SK-N-SH treated with all-trans-retinoic acid at 6 μM for 48 hours (cell line): ENCODE measurements around the gene SLC28A1.

Source experiments
- ATAC-seq: fragments of 200-7000 bp; cut with Tn5 transposase; 3 replicates; pipeline ENCODE4 v1.9.1; 2020; ENCODE audit warnings: mild to moderate bottlenecking, moderate library complexity
- ARNTL ChIP-seq: fragments of 450-650 bp; formaldehyde crosslinking; IDR thresholded peaks from 2 replicates; pipeline ENCODE4 v1.5.0; 2020; ENCODE audit warnings: low read depth, mild to moderate bottlenecking, moderate library complexity, borderline replicate concordance
- BACH2 ChIP-seq: fragments of 250-450 bp; sonication (Bioruptor Pico); IDR thresholded peaks from 2 replicates; pipeline ENCODE4 v1.9.0; 2021; ENCODE audit warnings: mild to moderate bottlenecking, borderline replicate concordance
- CREB5 ChIP-seq: fragments of 250-450 bp; sonication (Bioruptor Pico); IDR thresholded peaks from 2 replicates; pipeline ENCODE4 v1.5.1; 2020; ENCODE audit warnings: low read depth, mild to moderate bottlenecking, moderate library complexity
- CSDC2 ChIP-seq: fragments of 250-450 bp; sonication (Bioruptor Pico); IDR thresholded peaks from 2 replicates; pipeline ENCODE4 v1.5.0; 2020; ENCODE audit warnings: mild to moderate bottlenecking, moderate library complexity
- CSRNP3 ChIP-seq: fragments of 250-450 bp; sonication (Bioruptor Pico); IDR thresholded peaks from 2 replicates; pipeline ENCODE4 v1.5.1; 2021; ENCODE audit warnings: mild to moderate bottlenecking, moderate library complexity
- ESRRG ChIP-seq: fragments of 250-450 bp; sonication (Bioruptor Pico); IDR thresholded peaks from 2 replicates; pipeline ENCODE4 v1.6.1; 2021; ENCODE audit warnings: mild to moderate bottlenecking
- GLIS3 ChIP-seq: fragments of 250-450 bp; sonication (Bioruptor Pico); IDR thresholded peaks from 2 replicates; pipeline ENCODE4 v1.5.0; 2020; ENCODE audit warnings: mild to moderate bottlenecking, moderate library complexity
- OSR1 ChIP-seq: fragments of 250-450 bp; sonication (Bioruptor Pico); IDR thresholded peaks from 2 replicates; pipeline ENCODE4 v1.8.0; 2022; ENCODE audit warnings: moderate library complexity, mild to moderate bottlenecking, inconsistent platforms
- PATZ1 ChIP-seq: fragments of 250-450 bp; sonication (Bioruptor Pico); IDR thresholded peaks from 2 replicates; pipeline ENCODE4 v1.8.0; 2020; ENCODE audit warnings: mild to moderate bottlenecking, moderate library complexity, borderline replicate concordance
- POU6F1 ChIP-seq: fragments of 250-450 bp; sonication (Bioruptor Pico); IDR thresholded peaks from 2 replicates; pipeline ENCODE4 v1.8.0; 2021; ENCODE audit warnings: low read depth, mild to moderate bottlenecking, moderate library complexity, borderline replicate concordance
- PPARA ChIP-seq: fragments of 250-450 bp; sonication (Bioruptor Pico); IDR thresholded peaks from 2 replicates; pipeline ENCODE4 v1.5.0; 2020; ENCODE audit warnings: mild to moderate bottlenecking, borderline replicate concordance
- RARB ChIP-seq: fragments of 250-450 bp; sonication (Bioruptor Pico); IDR thresholded peaks from 2 replicates; pipeline ENCODE4 v1.8.0; 2021; ENCODE audit warnings: mild to moderate bottlenecking, moderate library complexity
- SNAI2 ChIP-seq: fragments of 250-450 bp; sonication (Bioruptor Pico); IDR thresholded peaks from 2 replicates; pipeline ENCODE4 v1.5.0; 2020; ENCODE audit warnings: mild to moderate bottlenecking, moderate library complexity
- TCF4 ChIP-seq: fragments of 250-450 bp; sonication (Bioruptor Pico); IDR thresholded peaks from 2 replicates; pipeline ENCODE4 v1.8.0; 2021; ENCODE audit warnings: mild to moderate bottlenecking, moderate library complexity, borderline replicate concordance
- TOX ChIP-seq: fragments of 250-450 bp; sonication (Bioruptor Pico); IDR thresholded peaks from 2 replicates; pipeline ENCODE4 v1.8.0; 2021; ENCODE audit warnings: mild to moderate bottlenecking, moderate library complexity, borderline replicate concordance
- TSHZ2 ChIP-seq: fragments of 250-450 bp; sonication (Bioruptor Pico); IDR thresholded peaks from 2 replicates; pipeline ENCODE4 v1.5.0; 2020; ENCODE audit warnings: mild to moderate bottlenecking, moderate library complexity
- ZC3H10 ChIP-seq: fragments of 250-450 bp; sonication (Bioruptor Pico); IDR thresholded peaks from 2 replicates; pipeline ENCODE4 v1.5.1; 2021; ENCODE audit warnings: mild to moderate bottlenecking, moderate library complexity
- ZFP30 ChIP-seq: fragments of 450-650 bp; formaldehyde crosslinking; IDR thresholded peaks from 2 replicates; pipeline ENCODE4 v1.5.0; 2022; ENCODE audit warnings: mild to moderate bottlenecking, moderate library complexity
- ZNF565 ChIP-seq: fragments of 450-650 bp; formaldehyde crosslinking; conservative IDR thresholded peaks from 2 replicates; pipeline ENCODE4 v1.5.0; 2020; ENCODE audit warnings: low read depth, mild to moderate bottlenecking, moderate library complexity
- ZNF70 ChIP-seq: fragments of 450-650 bp; formaldehyde crosslinking; IDR thresholded peaks from 2 replicates; pipeline ENCODE4 v1.5.0; 2020; ENCODE audit warnings: mild to moderate bottlenecking, moderate library complexity
- ZNF8 ChIP-seq: fragments of 450-650 bp; formaldehyde crosslinking; IDR thresholded peaks from 2 replicates; pipeline ENCODE4 v1.5.0; 2020; ENCODE audit warnings: mild to moderate bottlenecking, moderate library complexity

Gene SLC28A1

GRCh38 chr15:84938726-84939125, 54.3 kb downstream of the SLC28A1 start (continued):
- TF ChIP-seq PATZ1 (CRISPR knock-in tag) (no peak), ZNF70 (no peak), ZNF8 (CRISPR knock-in tag) (no peak), CSRNP3 (no peak), ZC3H10 (no peak), BACH2 (CRISPR knock-in tag) (no peak), POU6F1 (no peak), SNAI2 (CRISPR knock-in tag) (no peak), ZFP30 (CRISPR knock-in tag) (no peak), ARNTL (CRISPR knock-in tag) (no peak), ESRRG (CRISPR knock-in tag) (no peak)

GRCh38 chr15:84940399-84940798, 55.9 kb downstream of the SLC28A1 start:
- no peak for ATAC-seq
- TF ChIP-seq RARB (CRISPR knock-in tag) (no peak), POU6F1 (no peak), OSR1 (no peak)

- no peak for ATAC-seq
- TF ChIP-seq TOX (no peak), ZNF8 (CRISPR knock-in tag) (no peak), ZNF565 (CRISPR knock-in tag) (no peak), TSHZ2 (CRISPR knock-in tag) (no peak), CREB5 (no peak), ZNF70 (no peak), ESRRG (CRISPR knock-in tag) (no peak), RARB (CRISPR knock-in tag) (no peak), CSDC2 (CRISPR knock-in tag) (no peak)
Observed at GRCh38 chr15:84942456-84942855, 58.0 kb downstream of the SLC28A1 start.

- ATAC-seq, result no peak
- TF ChIP-seq PPARA (CRISPR knock-in tag) (no peak), ZFP30 (CRISPR knock-in tag) (no peak), CREB5 (no peak), CSRNP3 (no peak), TCF4 (CRISPR knock-in tag) (no peak), OSR1 (no peak), GLIS3 (CRISPR knock-in tag) (no peak), ZNF8 (CRISPR knock-in tag) (no peak), ZC3H10 (no peak), ARNTL (CRISPR knock-in tag) (no peak), RARB (CRISPR knock-in tag) (no peak)
Observed at GRCh38 chr15:84944311-84944710, 59.8 kb downstream of the SLC28A1 start.
